ENCODE measurements around the gene SCAMP2.

GRCh38 chr15:74868059-74868458 lies 5.1 kb downstream of the SCAMP2 start:
- no peak for TF ChIP-seq EZH2 (IDR thresholded peaks at IDR 0.05)
- no peak; the same call in 1 of the 2 replicates for TF ChIP-seq POLR2AphosphoS5 (IDR thresholded peaks at IDR 0.05; ENCODE audit: borderline replicate concordance, low read depth, low read length)

All from SK-N-MC (cell line).